Right ventricle myocardium inferior (tissue), 1 donor: ENCODE measurements around the gene NECAB3. TPM values are rescaled to one million over a fixed set of nuclear protein-coding genes. Genes with fewer than 3 reads are reported as not detected.
A peak's percentile ranks its signal among the peaks of the same experiment; 100 is the strongest.
"Not testable (repeated sequence)": the region's sequence is repeated elsewhere in the genome, so short reads cannot be mapped to it uniquely, and the experiment has no call there.

ENCODE experiments used
- ATAC-seq: fragments of 200-7000 bp; cut with Tn5 transposase; one replicate; pipeline ENCODE4 v1.9.1; 2020; ENCODE audit warnings: mild to moderate bottlenecking, moderate library complexity
- DNase-seq: peaks from one replicate; pipeline ENCODE4 v3.0.0; 2021; ENCODE audit errors: missing footprints
- intact Hi-C: fragments of 100-400 bp; cut with DNase I; formaldehyde crosslinking; loops from one replicate; pipeline ENCODE4 v1.11.0; 2022
- total RNA-seq: library from RNA; stranded (reverse); fragmentation: NEBNext Ultra II Directional; extraction: Animal tissue kit (Norgen Biotek cat#: 25700); gene quantifications from one replicate; pipeline ENCODE4 v1.2.1, GENCODE V29; 2021
- donor health status: DM: no; HTN: yes; CAD: no; lungs with severe emphysema.

Gene NECAB3
- total RNA-seq, 1 donor from 2014 or later: 70.8 TPM

DNA sequence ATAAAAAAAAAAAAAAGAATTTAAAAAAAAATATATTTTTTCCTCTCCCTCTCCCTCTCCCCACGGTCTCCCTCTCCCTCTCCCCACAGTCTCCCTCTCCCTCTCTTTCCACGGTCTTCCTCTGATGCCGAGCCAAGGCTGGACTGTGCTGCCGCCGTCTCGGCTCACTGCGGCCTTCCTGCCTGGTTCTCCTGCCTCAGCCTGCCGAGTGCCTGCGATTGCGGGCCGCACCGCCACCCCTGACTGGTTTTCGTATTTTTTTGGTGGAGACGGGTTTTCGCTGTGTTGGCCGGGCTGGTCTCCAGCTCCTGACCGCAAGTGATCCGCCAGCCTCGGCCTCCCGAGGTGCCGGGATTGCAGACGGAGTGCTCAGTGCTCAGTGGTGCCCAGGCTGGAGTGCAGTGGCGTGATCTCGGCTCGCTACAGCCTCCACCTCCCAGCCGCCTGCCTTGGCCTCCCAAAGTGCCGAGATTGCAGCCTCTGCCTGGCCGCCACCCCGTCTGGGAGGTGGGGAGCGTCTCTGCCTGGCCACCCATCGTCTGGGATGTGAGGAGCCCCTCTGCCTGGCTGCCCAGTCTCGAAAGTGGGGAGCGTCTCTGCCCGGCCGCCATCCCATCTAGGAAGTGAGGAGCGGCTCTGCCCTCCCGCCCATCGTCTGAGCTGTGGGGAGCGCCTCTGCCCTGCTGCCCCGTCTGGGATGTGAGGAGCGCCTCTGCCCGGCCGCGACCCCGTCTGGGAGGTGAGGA is 26.6 kb upstream of the NECAB3 start:
- ATAC-seq, DNase-seq, intact Hi-C loops: not testable (repeated sequence)

GRCh38 chr20:33698966-33699365 is 24.7 kb upstream of the NECAB3 start:
- intact Hi-C loops, ATAC-seq, DNase-seq: not testable (repeated sequence)

GRCh38 chr20:33697129-33697528 is 22.9 kb upstream of the NECAB3 start:
- ATAC-seq: peak; percentile 79
- no peak for DNase-seq
- intact Hi-C loops: no loop called here

- intact Hi-C loops: no loop called here
- ATAC-seq (no peak), DNase-seq (no peak)
These were observed 22.2 kb upstream of the NECAB3 start for GRCh38 chr20:33696448-33696847.

GRCh38 chr20:33694639-33695012 is 20.4 kb upstream of the NECAB3 start:
- intact Hi-C loops: no loop called here
- no peak for DNase-seq
- no peak for ATAC-seq

- intact Hi-C loops: no loop called here
- DNase-seq (no peak), ATAC-seq (peak; percentile 75)
These were observed 19.8 kb upstream of the NECAB3 start for GRCh38 chr20:33693741-33694638.

- ATAC-seq: no peak
- DNase-seq: no peak
- intact Hi-C loops: no loop called here
These were observed 19.1 kb upstream of the NECAB3 start for GRCh38 chr20:33693289-33693688.

DNA sequence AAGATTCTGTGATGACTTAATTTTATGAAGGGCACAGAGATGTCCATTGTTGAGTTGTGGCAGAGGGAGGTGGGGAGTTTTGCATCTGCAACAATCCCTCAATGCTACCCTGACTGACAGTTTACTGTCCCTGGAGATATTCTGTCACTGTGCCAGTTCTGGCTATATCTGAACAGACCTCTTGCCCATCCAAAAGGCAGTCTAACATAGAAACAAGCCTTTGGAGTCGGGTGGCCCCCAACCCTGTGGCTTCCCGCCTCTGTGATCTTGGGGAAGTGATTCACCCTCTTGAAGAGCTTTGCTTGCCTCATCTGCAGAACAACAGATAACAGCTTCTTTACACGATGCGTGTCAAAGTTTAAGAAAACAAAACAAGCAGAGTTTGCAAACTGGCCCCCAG is 15.7 kb upstream of the NECAB3 start:
- intact Hi-C loops: no loop called here
- no peak for ATAC-seq

DNA sequence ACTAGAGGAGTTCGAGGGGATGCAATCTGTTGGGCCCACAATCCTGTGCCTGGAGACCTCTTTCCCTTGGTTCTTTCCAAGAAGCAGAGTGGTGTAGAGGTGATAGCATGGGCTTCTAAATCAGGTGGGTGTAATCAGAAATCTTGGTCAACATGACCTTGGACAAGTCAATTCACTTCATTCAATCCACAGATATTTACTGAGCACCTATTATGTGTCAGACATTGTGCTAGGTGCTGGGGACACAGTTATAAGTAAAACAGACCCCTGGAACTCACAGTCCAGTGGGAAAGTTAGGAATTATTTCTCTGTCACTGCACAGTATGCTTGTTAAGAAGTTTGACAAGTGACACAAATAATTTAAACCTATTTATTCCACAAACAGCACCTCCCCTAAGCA is 15.3 kb upstream of the NECAB3 start:
- intact Hi-C loops: no loop called here
- no peak for ATAC-seq
- no peak for DNase-seq

More for the DNA sequence above, 15.7 kb upstream of the NECAB3 start:
- DNase-seq: peak; percentile 42

- DNase-seq (peak; percentile 32), ATAC-seq (no peak)
- intact Hi-C loops: no loop called here
These were observed 14.8 kb upstream of the NECAB3 start for GRCh38 chr20:33688938-33689424.

DNA sequence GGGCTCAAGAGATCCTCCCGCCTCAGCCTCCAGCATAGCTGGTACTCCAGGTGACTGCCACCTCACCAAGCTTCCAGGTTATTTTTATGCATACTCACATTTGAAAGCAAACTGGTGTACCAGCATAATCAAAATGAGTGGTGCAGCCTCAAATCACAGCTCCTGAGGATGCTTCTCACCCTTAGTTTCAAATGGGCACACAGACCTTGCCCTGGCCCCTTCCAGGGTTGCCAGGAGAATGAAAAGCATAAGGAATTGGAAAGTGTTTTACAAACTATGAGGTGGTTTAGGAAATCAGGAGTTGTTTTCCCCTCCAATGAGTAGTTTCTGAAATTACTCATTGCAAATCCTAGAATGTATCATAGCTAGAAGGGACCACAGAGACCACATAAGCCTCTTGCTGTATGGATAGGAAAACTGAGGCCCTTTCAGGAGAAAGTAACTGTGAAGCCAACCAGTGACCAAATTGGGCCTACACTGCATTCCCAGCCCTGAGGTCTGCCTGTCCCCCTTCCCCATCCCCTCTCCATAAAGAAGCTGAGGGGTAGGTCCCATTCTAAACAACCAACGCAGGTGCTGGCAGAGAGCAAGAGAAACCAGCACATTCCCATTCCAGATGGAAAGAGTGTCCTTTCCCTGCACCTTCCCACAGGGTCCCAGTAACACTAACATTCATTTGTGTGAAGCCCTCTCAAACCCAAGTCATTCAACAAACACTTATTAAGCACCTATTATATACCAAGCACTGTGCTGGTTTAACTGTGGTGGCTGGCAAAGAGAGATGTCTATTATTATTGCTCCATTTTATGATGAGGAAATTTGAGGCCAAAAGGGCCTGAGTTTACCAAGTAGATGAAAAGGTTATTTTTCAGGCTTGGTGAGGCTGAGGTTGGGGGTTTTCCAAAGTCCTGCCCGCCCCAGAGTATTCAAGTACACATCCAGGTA is 14.0 kb upstream of the NECAB3 start:
- intact Hi-C loops: no loop called here
- ATAC-seq (no peak), DNase-seq (peak; percentile 0)

DNA sequence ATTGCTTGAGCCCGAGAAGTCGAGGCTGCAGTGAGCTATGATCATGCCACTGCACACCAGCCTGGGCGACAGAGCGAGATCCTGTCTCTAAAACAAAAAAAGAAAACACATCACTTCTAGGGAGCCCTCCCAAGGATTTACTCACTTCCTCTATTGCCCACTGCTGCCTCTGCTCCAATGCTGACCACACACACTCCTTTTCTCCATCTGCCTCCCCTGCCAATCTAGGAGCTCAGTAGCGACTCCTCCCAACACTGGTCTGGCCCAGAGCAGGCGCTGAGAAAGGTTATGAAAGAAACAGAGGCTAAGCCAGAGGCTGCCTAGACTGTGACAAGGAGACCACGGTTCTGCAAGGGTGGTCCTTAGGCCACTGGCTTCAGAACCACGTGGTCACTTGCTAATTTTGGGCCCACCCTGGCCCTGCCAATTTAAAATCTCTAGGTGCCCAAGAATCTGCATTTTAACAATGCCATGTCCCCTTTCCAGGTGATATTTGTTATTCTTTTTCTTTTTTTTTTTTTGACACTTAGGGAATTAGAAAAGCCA is 13.2 kb upstream of the NECAB3 start:
- DNase-seq: peak; percentile 55
- intact Hi-C loops: no loop called here
- no peak for ATAC-seq

DNA sequence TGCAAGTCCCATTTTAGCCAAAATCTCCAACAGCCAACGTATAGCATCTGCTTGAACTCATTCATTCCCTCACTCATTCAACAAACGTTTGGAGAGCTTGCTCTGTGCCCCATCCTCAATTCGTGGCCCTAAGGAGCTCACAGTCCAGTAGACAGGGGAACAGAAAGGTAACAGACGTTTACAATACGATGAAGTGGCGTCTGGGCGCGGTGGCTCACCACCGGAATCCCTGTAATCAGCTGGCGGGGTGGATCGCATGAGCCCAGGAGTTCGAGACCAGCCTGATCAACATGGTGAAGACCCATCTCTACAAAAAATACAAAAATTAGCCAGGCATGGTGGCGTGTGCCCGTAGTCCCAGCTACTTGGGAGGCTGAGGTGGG is 12.7 kb upstream of the NECAB3 start:
- intact Hi-C loops: no loop called here
- DNase-seq: no peak

DNA sequence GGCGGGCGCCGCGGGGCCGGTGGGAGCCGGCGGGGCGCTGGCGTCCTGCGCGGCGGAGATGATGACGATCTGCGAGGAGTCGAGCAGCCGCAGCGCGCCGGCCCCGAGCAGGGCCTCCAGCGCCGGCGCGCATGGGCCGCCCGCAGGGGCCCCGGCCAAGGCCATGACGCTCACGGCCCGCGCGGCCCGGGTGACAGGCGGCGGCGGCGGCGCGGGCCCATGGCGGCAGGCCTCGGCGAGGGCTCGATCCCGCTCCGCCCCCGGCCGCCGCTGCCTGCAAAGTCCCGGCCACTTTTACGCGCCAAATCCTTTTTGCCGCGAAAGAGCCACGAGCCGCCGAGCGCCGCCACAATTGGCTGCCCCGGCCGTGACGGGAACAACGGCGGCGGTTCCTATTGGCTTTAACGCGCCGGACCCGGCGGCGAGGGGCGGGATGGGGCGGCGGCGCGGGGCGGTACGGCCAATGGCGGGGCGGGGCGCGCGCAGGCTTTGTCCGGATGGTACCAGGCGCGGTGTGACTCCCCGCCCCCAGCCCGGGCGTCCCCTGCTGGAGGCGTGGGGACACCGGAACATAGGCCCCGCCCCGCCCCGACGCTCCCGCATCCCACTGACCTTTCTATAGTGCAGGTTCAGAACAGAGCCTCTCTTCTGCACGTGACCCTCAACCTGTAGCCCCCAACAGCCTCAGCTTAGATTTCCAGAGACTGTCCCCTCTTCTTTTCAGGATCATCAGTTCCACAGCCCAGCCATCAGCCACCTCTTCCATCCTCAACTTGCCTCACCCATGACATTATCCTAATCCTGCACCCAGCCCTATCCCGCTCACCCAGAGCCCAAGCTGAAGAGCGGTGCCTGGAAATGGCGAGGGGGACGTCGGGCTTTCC is 12.1 kb upstream of the NECAB3 start, which contains the start of gene E2F1:
TSS of gene E2F1 (minus strand) at position 286 of the 884 bp plus-strand sequence. CDS start at position 165, 121 bp downstream.
- peak; percentile 99 for ATAC-seq
- intact Hi-C loops: no loop called here
- DNase-seq: peak; percentile 99

More for the DNA sequence above, 12.7 kb upstream of the NECAB3 start:
- no peak for ATAC-seq

DNA sequence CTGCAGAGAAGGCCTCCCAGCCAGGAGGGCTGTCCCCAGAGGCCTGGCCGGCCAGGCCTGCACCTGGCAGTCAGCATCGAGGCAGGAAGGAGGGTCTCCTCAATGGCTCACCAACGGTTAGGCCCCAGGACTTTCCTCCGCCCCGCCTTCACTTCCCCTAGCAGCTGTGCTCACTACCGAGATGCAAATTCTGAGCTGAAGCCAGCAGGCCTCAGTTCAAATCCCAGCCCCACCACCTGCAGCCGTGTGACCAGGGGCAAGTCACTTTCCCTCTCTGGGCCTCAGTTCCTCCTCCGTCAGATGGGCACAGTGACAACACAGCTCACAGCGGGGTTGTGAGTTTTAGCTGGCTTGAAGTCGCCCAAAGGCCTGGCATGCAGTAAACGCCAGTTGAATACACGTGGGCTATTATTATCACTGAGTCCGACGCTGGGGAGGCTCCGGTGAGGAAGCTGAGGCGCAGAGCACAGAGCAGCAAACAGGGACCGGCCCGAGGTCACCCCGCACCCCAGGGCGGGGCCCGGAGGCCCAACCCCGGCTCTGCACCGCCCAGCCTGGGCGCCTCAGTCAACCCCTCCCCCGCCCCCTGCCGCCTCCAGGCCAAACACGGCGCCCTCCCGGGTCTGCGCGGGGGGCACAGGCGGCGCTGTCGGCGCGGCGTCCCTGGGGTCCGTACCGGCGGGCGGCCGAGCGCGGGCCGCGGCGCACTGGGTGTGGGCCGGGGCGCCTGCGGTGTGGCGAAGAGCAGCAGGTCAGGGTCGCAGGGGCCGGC is 11.3 kb upstream of the NECAB3 start:
- ATAC-seq (no peak), DNase-seq (peak; percentile 63)
- intact Hi-C loops: no loop called here

- intact Hi-C loops: no loop called here
- ATAC-seq (no peak), DNase-seq (peak; percentile 45)
These were observed 10.5 kb upstream of the NECAB3 start for GRCh38 chr20:33684533-33685327.
